ENCODE data around the gene ARSB.
A peak's percentile ranks its signal among the peaks of the same experiment; 100 is the strongest.

Gene ARSB

GRCh38 chr5:78985116-78985724 is at the start of gene ARSB:
Gene ARSB, minus strand, starts transcription at chr5:78985310. Its CDS starts 62 bp downstream, at chr5:78985248.
- peak; percentile 33 to 41 for DNase-seq (ENCODE audit: low read depth in 2 of 2)

- DNase-seq (ENCODE audit: low read depth in 2 of 2), result no peak
Measured at GRCh38 chr5:79032782-79033181, 47.7 kb upstream of the ARSB start.

- DNase-seq (ENCODE audit: low read depth in 2 of 2), result no peak
Measured at GRCh38 chr5:79032031-79032695, 47.1 kb upstream of the ARSB start.

DNA sequence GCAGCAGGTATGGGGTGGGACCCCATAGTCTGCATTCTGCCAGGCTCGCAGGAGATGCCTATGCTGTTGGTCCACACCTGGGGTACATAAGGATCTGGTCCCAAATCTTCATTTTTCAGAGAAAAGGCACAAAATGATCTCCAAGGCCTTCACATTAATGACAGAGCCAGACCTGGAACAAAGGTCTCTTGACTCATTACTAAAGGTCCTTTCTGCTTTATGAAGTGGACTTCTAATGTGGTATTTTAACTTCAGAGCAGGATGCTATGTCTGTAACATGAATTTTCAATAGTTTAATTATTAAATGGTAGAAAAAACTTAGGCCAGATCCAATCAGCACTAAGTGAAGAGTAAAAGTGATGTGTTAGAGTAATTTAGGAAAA is 46.4 kb upstream of the ARSB start:
- DNase-seq (ENCODE audit: low read depth in 2 of 2), result no peak

GRCh38 chr5:79030663-79031484 is 45.8 kb upstream of the ARSB start:
- no peak for DNase-seq (ENCODE audit: low read depth in 2 of 2)

GRCh38 chr5:79025054-79025472 is 40.0 kb upstream of the ARSB start:
- DNase-seq (ENCODE audit: low read depth in 2 of 2), result peak; percentile 4 to 47

DNA sequence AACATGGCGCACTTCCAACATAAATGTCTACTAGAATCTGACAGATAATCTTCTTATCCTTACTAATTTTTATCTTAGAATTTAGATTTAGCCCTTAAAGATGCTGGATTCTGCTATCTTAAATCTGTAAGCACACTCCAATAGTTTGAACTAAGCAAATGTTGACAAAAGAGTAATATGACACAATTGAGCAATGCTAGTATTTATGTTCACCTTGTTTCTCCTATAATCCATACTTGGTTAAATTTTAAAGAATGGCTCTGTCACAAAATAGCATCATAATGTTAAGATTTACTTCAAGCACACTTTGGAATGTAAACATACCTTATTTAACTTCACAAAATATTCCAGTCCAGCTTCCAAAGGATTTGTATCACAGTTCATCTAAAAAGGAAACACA is 38.8 kb upstream of the ARSB start:
- DNase-seq (ENCODE audit: low read depth in 2 of 2), result no peak

- DNase-seq (ENCODE audit: low read depth in 2 of 2), result no peak
Measured at GRCh38 chr5:79023348-79023747, 38.2 kb upstream of the ARSB start.

DNA sequence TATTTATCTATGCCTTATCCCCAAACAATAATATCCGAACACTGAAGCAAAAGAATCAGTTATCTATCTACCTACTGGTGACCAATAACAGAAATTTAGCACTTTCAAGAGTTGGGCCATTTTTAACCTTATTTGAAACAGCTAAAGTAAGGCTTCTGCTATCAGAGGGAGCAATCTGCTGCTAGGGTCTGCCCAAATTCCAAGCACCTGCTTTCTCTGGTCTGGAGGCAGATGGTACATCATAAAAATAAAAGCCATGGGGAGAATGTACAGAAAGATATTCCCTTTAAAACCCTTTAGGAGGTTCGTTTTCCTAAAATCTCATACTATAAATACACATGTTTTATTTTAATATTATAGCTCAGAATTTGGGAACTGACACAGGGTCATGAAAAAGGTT is 37.7 kb upstream of the ARSB start:
- DNase-seq (ENCODE audit: low read depth in 2 of 2), result no peak

- DNase-seq (ENCODE audit: low read depth in 2 of 2), result no peak
Measured at GRCh38 chr5:79021753-79022152, 36.6 kb upstream of the ARSB start.

GRCh38 chr5:79020861-79021561 is 35.9 kb upstream of the ARSB start:
- DNase-seq (ENCODE audit: low read depth in 2 of 2), result peak in 1 of 2 experiments; percentile 39

GRCh38 chr5:79014631-79015030 is 29.5 kb upstream of the ARSB start:
- no peak for DNase-seq (ENCODE audit: low read depth in 2 of 2)

- DNase-seq (ENCODE audit: low read depth in 2 of 2), result no peak
Measured at GRCh38 chr5:79011869-79012268, 26.8 kb upstream of the ARSB start.

DNA sequence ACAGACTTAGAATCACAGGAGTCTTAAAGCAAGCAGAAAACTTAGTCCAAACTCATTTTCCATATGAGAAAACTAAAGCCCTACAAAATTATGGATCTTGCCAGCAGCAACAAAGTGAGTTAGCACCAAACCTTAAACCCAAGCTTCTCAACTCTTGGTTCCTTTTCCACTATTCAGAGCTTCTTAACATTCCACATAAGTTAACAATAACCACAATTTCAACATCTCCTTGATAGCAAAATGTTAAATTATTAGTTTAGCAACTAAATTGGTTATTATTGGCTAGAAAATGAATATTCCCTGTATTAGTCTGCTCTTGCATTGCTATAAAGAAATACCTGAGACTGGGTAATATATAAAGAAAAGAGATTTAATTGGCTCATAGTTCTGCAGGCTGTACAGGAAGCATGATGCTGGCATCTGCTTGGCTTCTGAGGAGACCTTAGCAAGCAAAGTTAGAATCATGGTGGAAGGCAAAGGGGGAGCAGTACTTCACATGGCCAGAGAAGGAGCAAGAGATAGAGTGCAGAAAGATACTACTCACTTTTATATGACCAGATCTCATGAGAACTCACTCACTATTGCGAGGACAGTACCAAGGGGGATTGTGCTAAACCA is 26.2 kb upstream of the ARSB start:
- no peak for DNase-seq (ENCODE audit: low read depth in 2 of 2)

GRCh38 chr5:79008362-79008761 is 23.3 kb upstream of the ARSB start:
- DNase-seq (ENCODE audit: low read depth in 2 of 2), result no peak

DNA sequence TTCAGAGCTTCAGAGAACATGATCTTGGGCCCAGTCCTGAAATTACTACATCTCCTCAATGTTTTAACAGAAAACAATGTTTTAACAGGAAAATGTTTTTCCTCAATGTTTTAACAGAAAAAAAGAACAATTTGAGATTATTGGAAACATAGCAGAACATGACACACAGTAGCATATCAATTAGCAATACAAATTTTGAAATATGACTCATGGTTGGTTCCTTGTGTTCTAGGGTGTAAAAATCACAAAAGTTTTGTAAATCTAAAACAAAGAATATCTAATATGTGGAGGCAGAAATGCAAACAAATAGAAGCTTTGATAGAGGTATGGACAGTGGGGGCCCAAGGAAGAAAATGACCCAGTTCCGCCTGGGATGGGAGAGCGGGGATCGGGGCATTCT is 22.8 kb upstream of the ARSB start:
- DNase-seq (ENCODE audit: low read depth in 2 of 2), result no peak

DNA sequence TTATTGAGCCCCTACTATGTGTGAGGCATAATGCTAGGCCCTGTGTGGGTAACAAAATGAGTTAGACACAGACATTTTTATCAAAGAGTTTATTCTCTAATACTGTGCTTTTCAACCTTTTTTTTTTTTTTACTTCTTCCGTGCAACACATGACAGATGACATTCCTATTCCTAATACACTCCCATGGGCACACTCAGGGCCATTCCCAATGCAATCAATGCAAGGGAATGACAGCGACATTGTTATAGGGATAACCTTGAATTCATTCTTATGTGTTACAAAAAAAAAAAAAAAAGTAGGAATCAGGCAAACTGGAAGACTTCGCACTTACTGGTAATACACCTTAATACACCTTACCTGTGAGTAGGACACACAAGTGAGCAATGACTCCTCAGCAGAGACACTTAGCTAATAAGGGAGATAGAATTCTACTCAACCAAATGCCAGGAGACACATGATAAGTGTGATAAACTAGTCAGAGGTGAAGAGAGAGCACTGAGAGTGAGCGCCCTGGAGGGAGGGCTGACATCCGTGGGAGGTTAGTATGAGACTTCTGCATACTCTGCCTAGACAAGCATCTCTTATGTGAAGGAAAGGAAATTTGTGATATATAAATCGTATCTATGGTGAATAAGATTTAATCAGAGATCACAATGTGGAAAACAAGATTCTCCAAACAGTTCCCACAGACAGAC is 21.0 kb upstream of the ARSB start:
- no peak for DNase-seq (ENCODE audit: low read depth in 2 of 2)

- no peak for DNase-seq (ENCODE audit: low read depth in 2 of 2)
Measured at GRCh38 chr5:79005151-79005550, 20.0 kb upstream of the ARSB start.

DNA sequence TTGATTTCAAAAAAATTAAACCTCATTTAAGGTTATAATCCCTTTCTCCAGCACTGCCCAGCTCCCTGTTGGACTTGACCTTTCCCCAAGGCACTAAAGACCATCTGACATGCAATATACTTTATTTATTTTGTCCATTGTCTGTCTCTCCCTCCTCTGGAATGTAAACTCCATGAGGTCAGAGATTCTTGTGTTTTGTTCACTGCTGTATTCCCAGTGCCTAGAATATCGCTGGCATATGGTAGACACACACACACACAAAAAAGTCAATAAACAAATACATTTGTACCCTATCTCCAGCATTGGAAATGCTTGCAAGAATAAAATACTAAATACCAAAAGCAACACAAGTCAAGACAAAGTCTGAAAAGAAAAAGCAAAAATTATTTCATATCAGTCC is 17.3 kb upstream of the ARSB start:
- no peak for DNase-seq (ENCODE audit: low read depth in 2 of 2)

GRCh38 chr5:79001471-79001870 is 16.4 kb upstream of the ARSB start:
- no peak for DNase-seq (ENCODE audit: low read depth in 2 of 2)

- no peak for DNase-seq (ENCODE audit: low read depth in 2 of 2)
Measured at GRCh38 chr5:78997090-78997489, 12.0 kb upstream of the ARSB start.
